Jurkat, Clone E6-1 (cell line): ENCODE measurements around the gene CDH8.
"Not testable (repeated sequence)": the region's sequence is repeated elsewhere in the genome, so short reads cannot be mapped to it uniquely, and the experiment has no call there.

Source experiments
- DNase-seq: peaks from one replicate; pipeline ENCODE4 v3.0.0-alpha.2; 2011; ENCODE audit warnings: low read depth, low spot score
- H3K4me3 ChIP-seq: 2 replicates; pipeline ENCODE4 v1.5.1; 2011; ENCODE audit warnings: mild to moderate bottlenecking, low read length, control low read depth, moderate library complexity

Gene CDH8

GRCh38 chr16:61817583-61818278 is 218.5 kb downstream of the CDH8 start:
- no peak overlapping the region for H3K4me3 ChIP-seq
- no peak for DNase-seq

DNA sequence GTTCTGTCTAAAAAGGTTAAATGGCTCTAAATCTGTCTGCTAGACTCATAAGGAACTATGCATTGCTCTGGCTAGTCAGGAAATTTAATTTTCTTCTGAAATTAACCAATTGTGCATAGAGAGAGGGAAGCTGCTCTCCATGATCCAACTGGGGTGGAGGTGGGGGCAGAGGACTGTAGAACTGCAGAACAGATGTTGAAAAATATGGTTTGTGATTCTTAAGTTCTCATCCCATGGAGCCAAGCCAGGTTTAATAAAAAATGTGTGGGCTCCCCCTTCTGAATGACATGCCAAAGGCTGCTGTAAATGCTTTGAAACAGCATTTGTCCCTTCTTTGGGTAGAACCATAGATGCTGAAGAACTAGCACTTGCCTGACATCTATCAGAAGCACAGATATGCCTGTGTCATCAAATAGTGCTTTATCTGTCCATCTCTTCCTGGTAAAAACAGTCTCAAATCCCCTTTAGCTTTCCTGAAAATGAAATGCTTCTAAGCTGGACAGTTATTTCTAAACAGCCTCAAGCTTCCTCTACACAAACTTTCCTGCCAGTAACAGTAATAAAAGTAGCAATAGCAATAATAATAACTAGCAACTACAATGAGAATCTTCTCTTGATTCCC is 221.4 kb downstream of the CDH8 start:
- H3K4me3 ChIP-seq, result no peak overlapping the region
- DNase-seq, result no peak

- DNase-seq, result no peak
- no peak overlapping the region for H3K4me3 ChIP-seq
Measured at GRCh38 chr16:61813339-61813738, 222.9 kb downstream of the CDH8 start.

DNA sequence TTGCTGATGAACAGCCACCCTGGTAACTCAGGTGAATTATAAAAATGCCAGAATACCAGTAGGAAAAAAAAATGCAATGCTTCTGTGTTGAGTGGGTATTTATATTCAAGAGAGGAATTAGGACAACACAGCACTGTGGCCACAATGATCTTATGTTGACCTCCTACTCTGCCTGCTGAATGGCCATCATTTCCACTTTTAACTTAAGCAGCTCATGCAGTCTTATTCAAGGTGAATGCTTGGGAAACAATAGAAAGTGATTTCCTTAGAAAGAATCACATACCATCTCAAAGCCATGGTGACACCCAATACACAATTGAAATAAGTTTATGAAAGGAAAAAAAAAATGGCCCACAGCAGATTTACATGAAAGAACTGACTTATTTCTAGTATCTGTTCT is 224.0 kb downstream of the CDH8 start:
- no peak overlapping the region for H3K4me3 ChIP-seq
- no peak for DNase-seq

- no peak for DNase-seq
- H3K4me3 ChIP-seq, result no peak overlapping the region
Measured at GRCh38 chr16:61807551-61807950, 228.7 kb downstream of the CDH8 start.

DNA sequence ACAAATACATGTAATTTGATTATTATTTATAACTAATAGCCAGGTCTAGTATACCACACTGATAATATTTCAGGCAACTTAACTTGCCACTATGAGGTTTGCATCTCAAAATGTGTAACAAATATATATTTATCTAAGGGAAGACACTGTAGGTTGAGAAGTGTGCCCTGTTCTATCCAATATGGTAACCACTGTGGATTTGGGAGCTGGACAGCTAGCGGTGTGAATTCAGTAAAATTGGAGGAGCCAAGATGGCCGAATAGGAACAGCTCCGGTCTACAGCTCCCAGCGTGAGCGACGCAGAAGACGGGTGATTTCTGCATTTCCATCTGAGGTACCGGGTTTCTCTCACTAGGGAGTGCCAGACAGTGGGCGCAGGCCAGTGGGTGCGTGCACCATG is 235.0 kb downstream of the CDH8 start:
- not testable (repeated sequence) for H3K4me3 ChIP-seq, DNase-seq

- no peak for DNase-seq
Measured at GRCh38 chr16:61798741-61799140, 237.5 kb downstream of the CDH8 start.

DNA sequence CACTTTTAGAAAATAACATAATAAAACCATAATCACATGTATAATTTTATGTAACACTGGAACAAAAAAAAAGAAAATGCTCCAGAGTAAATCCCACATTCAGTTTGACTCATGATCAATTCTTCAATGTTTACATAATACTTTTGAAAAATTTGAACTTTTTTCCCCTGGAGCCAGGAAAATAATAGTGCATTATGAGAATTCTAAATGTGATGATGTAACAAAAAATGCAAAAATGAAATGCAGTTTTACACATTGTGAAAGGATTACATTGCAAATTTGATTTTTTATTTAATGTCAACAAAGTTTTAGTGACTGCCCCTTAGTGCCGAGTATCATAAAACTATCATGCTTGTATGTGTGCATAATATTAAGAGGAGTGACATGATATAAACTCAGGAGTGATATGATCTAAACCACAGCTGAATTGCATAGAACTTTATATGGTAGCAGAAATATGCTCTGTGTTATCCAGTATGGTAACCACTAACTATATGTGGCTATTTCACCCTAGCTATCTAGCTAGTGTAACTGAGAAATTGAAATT is 238.2 kb downstream of the CDH8 start:
- DNase-seq, result no peak
- no peak overlapping the region for H3K4me3 ChIP-seq

More at GRCh38 chr16:61798741-61799140, 237.5 kb downstream of the CDH8 start:
- H3K4me3 ChIP-seq, result no peak overlapping the region

GRCh38 chr16:61797296-61797795 is 238.9 kb downstream of the CDH8 start:
- H3K4me3 ChIP-seq, result no peak overlapping the region
- DNase-seq, result no peak

GRCh38 chr16:61792194-61792909 is 243.9 kb downstream of the CDH8 start:
- no peak for DNase-seq

GRCh38 chr16:61791464-61791863 is 244.8 kb downstream of the CDH8 start:
- H3K4me3 ChIP-seq, result no peak overlapping the region
- DNase-seq, result no peak

More at GRCh38 chr16:61792194-61792909, 243.9 kb downstream of the CDH8 start:
- no peak overlapping the region for H3K4me3 ChIP-seq

DNA sequence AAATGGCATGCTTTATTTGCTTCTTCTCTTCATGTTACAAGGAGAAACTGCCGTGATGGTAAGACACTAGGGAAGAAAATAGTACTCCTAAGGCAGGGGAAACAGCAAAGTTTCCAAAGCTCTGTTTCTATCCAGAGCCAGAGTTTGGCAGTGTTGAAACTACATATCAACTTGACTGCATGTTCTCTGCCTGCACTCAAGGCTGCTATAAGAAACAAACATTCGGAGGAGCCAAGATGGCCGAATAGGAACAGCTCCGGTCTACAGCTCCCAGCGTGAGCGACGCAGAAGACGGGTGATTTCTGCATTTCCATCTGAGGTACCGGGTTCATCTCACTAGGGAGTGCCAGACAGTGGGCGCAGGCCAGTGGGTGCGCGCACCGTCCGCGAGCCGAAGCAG is 254.4 kb downstream of the CDH8 start:
- H3K4me3 ChIP-seq, DNase-seq: not testable (repeated sequence)

- DNase-seq, result no peak
- no peak overlapping the region for H3K4me3 ChIP-seq
Measured at GRCh38 chr16:61780161-61780560, 256.1 kb downstream of the CDH8 start.

DNA sequence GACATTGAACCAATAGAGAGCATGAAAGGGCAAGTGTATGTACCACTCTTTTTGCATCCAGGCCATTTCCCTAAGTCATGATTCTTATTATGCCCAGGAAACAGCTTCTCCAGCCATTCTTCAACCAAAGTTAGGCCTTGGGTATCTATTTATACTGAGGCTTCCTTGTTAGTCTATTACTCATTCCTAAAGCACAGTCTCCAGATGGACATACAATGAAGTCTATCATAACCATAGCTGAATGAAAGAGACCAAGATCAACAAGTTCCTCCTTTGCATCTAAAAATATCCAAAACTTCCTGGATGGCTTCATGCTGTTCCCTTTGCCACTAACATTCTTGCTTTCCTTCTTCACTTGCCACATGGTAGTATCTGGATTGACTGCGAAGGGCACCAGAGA is 265.9 kb downstream of the CDH8 start:
- no peak overlapping the region for H3K4me3 ChIP-seq
- no peak for DNase-seq

DNA sequence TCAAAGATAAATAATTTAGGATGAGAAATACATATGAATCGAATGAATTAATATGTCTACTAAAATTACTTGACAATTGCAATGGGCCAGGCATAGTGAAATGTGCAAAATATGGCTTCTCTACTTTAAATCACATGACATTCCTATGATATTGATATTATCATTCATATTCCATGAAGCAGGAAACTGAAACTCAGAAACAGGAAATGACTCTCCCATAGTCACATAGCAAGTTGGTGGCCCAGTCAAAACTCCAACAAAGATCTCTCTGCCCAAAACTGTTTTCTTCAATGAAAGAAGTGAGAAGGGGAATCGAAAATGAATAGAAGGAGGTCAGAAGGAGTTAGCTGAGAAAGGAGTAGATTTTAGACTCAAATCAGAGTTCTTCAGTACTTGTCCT is 272.2 kb downstream of the CDH8 start:
- DNase-seq, result no peak
- H3K4me3 ChIP-seq, result no peak overlapping the region

- no peak overlapping the region for H3K4me3 ChIP-seq
- no peak for DNase-seq
Measured at GRCh38 chr16:61763013-61763412, 273.2 kb downstream of the CDH8 start.

DNA sequence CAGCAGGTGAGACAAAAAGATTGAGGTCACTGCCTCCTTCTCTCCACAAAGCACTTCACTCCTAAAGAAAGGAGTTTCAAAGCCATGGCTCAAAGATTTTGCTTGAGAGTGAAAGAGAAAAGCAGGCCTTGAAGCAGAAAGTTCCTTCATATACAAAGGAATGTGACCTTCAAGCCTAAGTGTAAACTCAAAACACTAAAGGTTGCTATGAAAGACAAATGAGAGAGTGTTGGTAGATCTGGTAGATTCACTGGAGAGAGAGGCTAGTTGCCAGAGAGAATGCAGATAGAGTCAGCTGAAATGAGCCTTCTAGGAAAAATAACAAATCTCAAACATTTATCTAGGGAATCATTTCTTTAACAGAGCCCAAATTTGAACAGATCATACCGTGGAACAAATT is 305.2 kb downstream of the CDH8 start:
- DNase-seq, result no peak
- no peak overlapping the region for H3K4me3 ChIP-seq

DNA sequence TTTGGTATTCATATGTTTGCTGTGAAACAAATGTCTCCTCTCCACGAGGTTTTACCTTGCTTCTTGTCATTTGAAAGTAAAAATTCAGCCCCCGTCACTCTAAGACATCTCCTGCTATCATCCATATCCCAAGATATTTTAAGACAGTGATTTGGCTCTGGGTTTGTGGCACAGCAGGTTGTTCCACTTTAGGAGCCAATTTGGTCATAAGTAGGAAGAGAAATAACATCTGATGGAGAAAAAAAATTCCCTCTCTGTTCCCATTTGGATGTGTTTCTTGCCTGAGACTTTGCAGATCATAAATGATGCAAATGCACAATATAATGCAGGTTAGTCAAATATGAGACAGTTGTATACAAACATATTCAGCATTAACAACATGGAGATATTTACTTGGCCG is 309.5 kb downstream of the CDH8 start:
- no peak overlapping the region for H3K4me3 ChIP-seq
- DNase-seq, result no peak

- no peak for DNase-seq
- no peak overlapping the region for H3K4me3 ChIP-seq
Measured at GRCh38 chr16:61726125-61726524, 310.1 kb downstream of the CDH8 start.

DNA sequence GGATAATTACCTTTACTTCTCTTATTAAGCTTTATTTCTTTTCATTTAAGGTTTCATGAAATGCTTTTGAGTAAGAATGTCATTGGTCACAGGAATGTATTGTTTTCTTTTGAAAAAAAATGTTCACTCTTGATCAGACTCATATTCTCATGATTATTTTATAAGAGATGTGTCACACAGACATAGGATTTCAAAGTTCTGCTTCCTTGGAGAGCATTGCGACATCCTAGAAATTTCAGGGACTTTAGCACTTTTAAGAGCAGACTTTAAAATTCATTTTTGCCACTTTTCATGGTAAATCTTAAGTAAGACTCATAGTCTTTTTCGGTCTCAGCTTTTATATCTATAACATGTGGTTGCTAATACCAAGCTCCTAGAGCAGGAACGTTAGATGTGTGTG is 314.7 kb downstream of the CDH8 start:
- DNase-seq, result no peak
- H3K4me3 ChIP-seq, result no peak overlapping the region
